Peyer's patch (tissue), 4 donors: ENCODE results near the gene RABIF. TPM values are rescaled to one million over a fixed set of nuclear protein-coding genes. Genes with fewer than 3 reads are reported as not detected.
"Not testable (repeated sequence)": the region's sequence is repeated elsewhere in the genome, so short reads cannot be mapped to it uniquely, and the experiment has no call there.

Experiments used
- DNase-seq, 3 donors: peaks; one replicate each; pipeline ENCODE4 v3.0.0-alpha.2; 2017 to 2019
- H3K27ac ChIP-seq, 4 donors: fragments of 200-600 bp; sonication (generic); one replicate each; pipeline ENCODE4 v1.5.1; 2016 to 2019
- H3K27me3 ChIP-seq, 2 donors: fragments of 200-600 bp; sonication (generic); one replicate each; pipeline ENCODE4 v1.5.1; 2019
- H3K36me3 ChIP-seq, 3 donors: fragments of 200-600 bp; sonication (generic); one replicate each; pipeline ENCODE4 v1.5.1; 2016 to 2019
- H3K4me1 ChIP-seq, 4 donors: fragments of 200-600 bp; sonication (generic); one replicate each; pipeline ENCODE4 v1.5.1; 2016 to 2019
- H3K4me3 ChIP-seq, 4 donors: fragments of 200-600 bp; sonication (generic); 1 replicate in 3 of 4; 2 replicates in 1 of 4; pipeline ENCODE4 v1.5.1; 2016 to 2019; ENCODE audit warnings: mild to moderate bottlenecking in 1 of 4
- H3K9me3 ChIP-seq, 4 donors: fragments of 200-600 bp; sonication (generic); one replicate each; pipeline ENCODE4 v1.5.1; 2016 to 2019; ENCODE audit warnings: mild to moderate bottlenecking in 1 of 4
- POLR2A ChIP-seq, 2 donors: fragments of 450-650 bp; IDR thresholded peaks; one replicate each; pipeline ENCODE4 v1.5.1; 2017; ENCODE audit warnings: antibody characterized with exemption in 2 of 2, mild to moderate bottlenecking in 2 of 2, moderate library complexity in 2 of 2
- total RNA-seq, 4 donors: library from RNA; depleted of rRNA; stranded (reverse); fragments of >200 nt; gene quantifications; one replicate each; pipeline ENCODE4 v1.1.0, GENCODE V29; 2016
- TF ChIP-seq, protein P1 (sequence below), 6 experiments: fragments of 450-650 bp in 4 of 6; fragments of 200-600 bp in 2 of 6; sonication (generic) in 1 of 6; IDR thresholded peaks; one replicate each; pipeline ENCODE4 v1.5.1; 2017 to 2019; ENCODE audit warnings: antibody characterized with exemption in 6 of 6, mild to moderate bottlenecking in 3 of 6, moderate library complexity in 1 of 6

RABIF gene
- total RNA-seq, 4 donors from 2014 or later: 5.8 to 13.0 (median 8.0) TPM

DNA sequence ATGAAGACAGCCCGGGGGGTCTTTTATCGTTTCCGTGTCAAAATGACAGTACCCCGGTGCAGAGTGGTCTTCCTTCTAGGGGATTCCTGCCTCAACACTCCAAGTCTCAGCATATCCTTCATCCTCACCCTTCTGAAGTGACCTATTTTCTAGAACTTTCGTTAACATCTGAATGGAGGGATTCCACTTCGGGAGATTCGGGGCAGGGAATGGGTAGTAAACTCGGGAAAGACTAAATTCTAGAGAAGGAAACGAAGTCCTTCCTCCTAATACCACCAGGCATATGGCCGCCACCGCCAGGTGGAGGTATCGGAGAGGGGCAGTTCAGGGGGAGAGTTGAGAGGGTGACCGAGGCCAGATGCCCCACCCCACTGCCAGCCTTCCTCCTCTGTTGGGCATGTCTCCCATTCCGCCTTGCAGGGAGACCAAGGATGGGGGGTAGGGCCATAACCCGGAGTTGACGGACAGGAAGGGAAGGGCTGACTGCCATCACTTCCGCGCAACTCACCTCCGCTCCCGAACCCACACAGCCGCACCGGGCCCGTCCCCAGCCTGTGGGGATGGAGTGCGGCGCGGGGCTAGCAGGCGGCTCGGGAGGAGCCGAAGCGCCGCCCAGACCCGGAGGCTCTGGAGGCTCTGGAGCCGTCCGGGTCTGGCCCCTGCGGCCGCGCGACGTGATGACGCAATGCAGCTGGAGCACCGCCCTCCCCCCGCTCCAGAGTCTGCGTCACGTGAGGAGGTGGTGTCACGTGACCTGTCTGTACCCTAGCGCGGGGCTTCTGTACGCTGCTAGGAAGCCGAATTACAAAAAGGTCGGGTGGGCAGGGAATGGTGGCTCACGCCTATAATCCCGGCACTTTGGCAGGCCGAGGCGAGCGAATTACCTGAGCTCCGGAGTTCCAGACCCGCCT, 37.9 kb upstream of the RABIF start, which contains the start of gene KLHL12:
TSS of gene KLHL12 (minus strand) at position 654 of the 911 bp plus-strand sequence. CDS start 2,072 bp downstream, outside the sequence.
- peaks cover 0 to 5% (median 0%) of the 10 kb centered on the region in 3 donors for H3K36me3 ChIP-seq
- H3K4me3 ChIP-seq: peak within 1 kb of the TSS; percentile 87 to 99 (median 94)
- H3K9me3 ChIP-seq: no peaks in the 10 kb centered on the region
- no peaks in the 10 kb centered on the region for H3K27me3 ChIP-seq
- H3K4me1 ChIP-seq: peaks cover 0 to 20% (median 0%) of the 10 kb centered on the region in 4 donors
- H3K27ac ChIP-seq: peak within 1 kb of the TSS; percentile 94 to 99 (median 98)
- TF ChIP-seq POLR2A (IDR thresholded peaks at IDR 0.05): peak; percentile 94 to 96
- TF ChIP-seq, protein P1, sequence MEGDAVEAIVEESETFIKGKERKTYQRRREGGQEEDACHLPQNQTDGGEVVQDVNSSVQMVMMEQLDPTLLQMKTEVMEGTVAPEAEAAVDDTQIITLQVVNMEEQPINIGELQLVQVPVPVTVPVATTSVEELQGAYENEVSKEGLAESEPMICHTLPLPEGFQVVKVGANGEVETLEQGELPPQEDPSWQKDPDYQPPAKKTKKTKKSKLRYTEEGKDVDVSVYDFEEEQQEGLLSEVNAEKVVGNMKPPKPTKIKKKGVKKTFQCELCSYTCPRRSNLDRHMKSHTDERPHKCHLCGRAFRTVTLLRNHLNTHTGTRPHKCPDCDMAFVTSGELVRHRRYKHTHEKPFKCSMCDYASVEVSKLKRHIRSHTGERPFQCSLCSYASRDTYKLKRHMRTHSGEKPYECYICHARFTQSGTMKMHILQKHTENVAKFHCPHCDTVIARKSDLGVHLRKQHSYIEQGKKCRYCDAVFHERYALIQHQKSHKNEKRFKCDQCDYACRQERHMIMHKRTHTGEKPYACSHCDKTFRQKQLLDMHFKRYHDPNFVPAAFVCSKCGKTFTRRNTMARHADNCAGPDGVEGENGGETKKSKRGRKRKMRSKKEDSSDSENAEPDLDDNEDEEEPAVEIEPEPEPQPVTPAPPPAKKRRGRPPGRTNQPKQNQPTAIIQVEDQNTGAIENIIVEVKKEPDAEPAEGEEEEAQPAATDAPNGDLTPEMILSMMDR (IDR thresholded peaks at IDR 0.05): peak; percentile 28 to 77 (median 66)
- DNase-seq: peak; percentile 98

GRCh38 chr1:202923533-202923932, 34.6 kb upstream of the RABIF start:
- H3K27me3 ChIP-seq: no peaks in the 10 kb centered on the region
- no peak overlapping the region for H3K4me3 ChIP-seq
- no peak overlapping the region for H3K27ac ChIP-seq
- peaks cover 0 to 20% (median 0%) of the 10 kb centered on the region in 4 donors for H3K4me1 ChIP-seq
- peaks cover 0 to 17% (median 0%) of the 10 kb centered on the region in 3 donors for H3K36me3 ChIP-seq
- DNase-seq: no peak
- H3K9me3 ChIP-seq: no peaks in the 10 kb centered on the region
- TF ChIP-seq, protein P1 (IDR thresholded peaks at IDR 0.05): no peak
- TF ChIP-seq POLR2A (IDR thresholded peaks at IDR 0.05): no peak

DNA sequence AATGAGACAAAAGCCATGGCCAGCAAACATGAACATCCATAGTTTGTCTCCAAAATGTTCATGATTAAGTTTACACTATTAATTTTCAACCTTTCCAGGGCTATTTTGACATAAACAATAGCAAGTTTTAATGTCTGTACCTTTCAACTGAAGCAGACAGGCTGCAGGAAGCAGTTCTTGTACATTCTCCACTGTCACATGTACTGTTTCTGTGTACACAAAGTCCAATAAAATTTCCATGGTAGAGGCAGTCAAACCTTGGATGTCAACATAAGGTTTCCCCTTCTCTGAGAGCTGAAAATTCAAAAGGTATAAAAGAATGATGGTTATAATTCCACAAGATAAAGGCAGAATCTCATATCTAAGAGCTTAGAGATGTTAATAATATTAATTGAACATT, 30.7 kb upstream of the RABIF start:
- no peak overlapping the region for H3K4me3 ChIP-seq
- TF ChIP-seq, protein P1 (IDR thresholded peaks at IDR 0.05): no peak
- no peak for TF ChIP-seq POLR2A (IDR thresholded peaks at IDR 0.05)
- H3K27me3 ChIP-seq: no peaks in the 10 kb centered on the region
- no peak overlapping the region for H3K27ac ChIP-seq
- DNase-seq: no peak
- peaks cover 0 to 4% (median 0%) of the 10 kb centered on the region in 4 donors for H3K4me1 ChIP-seq
- H3K36me3 ChIP-seq: peaks cover 0 to 56% (median 0%) of the 10 kb centered on the region in 3 donors
- no peaks in the 10 kb centered on the region for H3K9me3 ChIP-seq

- Histone ChIP-seq H3K4me3 (no peak overlapping the region), H3K27me3 (no peaks in the 10 kb centered on the region), H3K9me3 (no peaks in the 10 kb centered on the region), H3K36me3 (peaks cover 0 to 93% (median 0%) of the 10 kb centered on the region in 3 donors), H3K27ac (no peak overlapping the region), H3K4me1 (no peaks in the 10 kb centered on the region)
- DNase-seq: no peak
- TF ChIP-seq, protein P1 (IDR thresholded peaks at IDR 0.05): no peak
- no peak for TF ChIP-seq POLR2A (IDR thresholded peaks at IDR 0.05)
Observed at GRCh38 chr1:202915146-202915545, 26.2 kb upstream of the RABIF start.

GRCh38 chr1:202912476-202912875, 23.5 kb upstream of the RABIF start:
- H3K36me3 ChIP-seq: peaks cover 0 to 97% (median 0%) of the 10 kb centered on the region in 3 donors
- H3K4me3 ChIP-seq, H3K27me3 ChIP-seq, H3K27ac ChIP-seq, H3K4me1 ChIP-seq, H3K9me3 ChIP-seq, DNase-seq: not testable (repeated sequence)

DNA sequence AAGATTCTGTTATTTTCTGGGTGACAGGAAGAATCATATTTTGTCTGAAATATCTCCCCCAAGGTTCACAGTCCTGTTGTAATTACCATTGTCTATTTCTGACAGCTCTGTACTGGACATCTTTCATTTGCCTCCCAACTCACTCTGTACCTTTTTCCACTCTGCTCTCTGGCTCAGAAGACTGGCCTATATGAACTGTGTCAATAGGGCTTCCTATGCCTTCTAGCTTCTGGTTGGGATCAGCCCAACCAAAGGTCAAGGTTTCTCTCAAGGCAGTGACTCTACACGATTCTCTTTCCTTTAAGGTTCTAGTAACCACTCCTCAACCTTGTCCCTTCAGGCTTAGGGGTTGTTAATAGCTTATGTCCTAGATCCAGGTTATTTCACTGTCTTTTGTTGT, 20.5 kb upstream of the RABIF start:
- no peak for TF ChIP-seq POLR2A (IDR thresholded peaks at IDR 0.05)
- TF ChIP-seq, protein P1 (IDR thresholded peaks at IDR 0.05): no peak
- DNase-seq: no peak
- H3K36me3 ChIP-seq: peaks cover 0 to 93% (median 0%) of the 10 kb centered on the region in 3 donors
- H3K27me3 ChIP-seq: no peaks in the 10 kb centered on the region
- no peak overlapping the region for H3K4me3 ChIP-seq
- no peaks in the 10 kb centered on the region for H3K9me3 ChIP-seq
- H3K4me1 ChIP-seq: no peaks in the 10 kb centered on the region
- H3K27ac ChIP-seq: no peak overlapping the region
